Glutamatergic neuron (in vitro differentiated cells): ENCODE measurements around the gene BMP2. TPM values are rescaled to one million over a fixed set of nuclear protein-coding genes. Genes with fewer than 3 reads are reported as not detected.

Experiments
- DNase-seq: peaks from one replicate; pipeline ENCODE4 v3.0.0; 2022
- H3K27ac Mint-ChIP-seq: one replicate; pipeline ENCODE4 v1.8.0; 2020; ENCODE audit warnings: mild to moderate bottlenecking, mixed read lengths, inconsistent platforms; ENCODE audit not compliant: unreplicated experiment
- H3K27me3 Mint-ChIP-seq: one replicate; pipeline ENCODE4 v1.8.0; 2020; ENCODE audit warnings: mild to moderate bottlenecking, moderate library complexity, mixed read lengths, inconsistent platforms; ENCODE audit not compliant: unreplicated experiment
- H3K36me3 Mint-ChIP-seq: one replicate; pipeline ENCODE4 v1.8.0; 2020; ENCODE audit warnings: mild to moderate bottlenecking, mixed read lengths, inconsistent platforms; ENCODE audit not compliant: unreplicated experiment
- H3K4me1 Mint-ChIP-seq: one replicate; pipeline ENCODE4 v1.8.0; 2020; ENCODE audit warnings: mild to moderate bottlenecking, low read depth, mixed read lengths, inconsistent platforms; ENCODE audit not compliant: unreplicated experiment
- H3K4me3 Mint-ChIP-seq: one replicate; pipeline ENCODE4 v1.8.0; 2020; ENCODE audit warnings: mild to moderate bottlenecking, mixed read lengths, inconsistent platforms; ENCODE audit not compliant: unreplicated experiment
- H3K9me3 Mint-ChIP-seq: one replicate; pipeline ENCODE4 v1.8.0; 2020; ENCODE audit warnings: mild to moderate bottlenecking, moderate library complexity, mixed read lengths, inconsistent platforms; ENCODE audit not compliant: unreplicated experiment
- CTCF ChIP-seq: fragments of 200-600 bp; sonication (generic); IDR thresholded peaks from one replicate; pipeline ENCODE4 v1.5.0; 2021; ENCODE audit not compliant: partially characterized antibody, unreplicated experiment
- total RNA-seq: library from RNA; stranded (reverse); fragmentation: NEBNext Ultra II Directional; extraction: Animal tissue kit (Norgen Biotek cat#: 25700); gene quantifications from one replicate; pipeline ENCODE4 v1.2.1, GENCODE V29; 2021; ENCODE audit not compliant: unreplicated experiment

Gene BMP2
- total RNA-seq, 1 donor from 2014 or later: 0.66 TPM

GRCh38 chr20:6739406-6739805 lies 28.1 kb upstream of the BMP2 start:
- no peak for TF ChIP-seq CTCF
- no peak for DNase-seq
- H3K4me1 Mint-ChIP-seq: no peaks in the 10 kb centered on the region
- no peak overlapping the region for H3K4me3 Mint-ChIP-seq
- H3K9me3 Mint-ChIP-seq: no peaks in the 10 kb centered on the region
- H3K36me3 Mint-ChIP-seq: no peaks in the 10 kb centered on the region
- no peak overlapping the region for H3K27ac Mint-ChIP-seq
- no peaks in the 10 kb centered on the region for H3K27me3 Mint-ChIP-seq

- H3K4me1 Mint-ChIP-seq: no peaks in the 10 kb centered on the region
- H3K27ac Mint-ChIP-seq: no peak overlapping the region
- no peaks in the 10 kb centered on the region for H3K36me3 Mint-ChIP-seq
- no peak overlapping the region for H3K4me3 Mint-ChIP-seq
- no peaks in the 10 kb centered on the region for H3K27me3 Mint-ChIP-seq
- H3K9me3 Mint-ChIP-seq: no peaks in the 10 kb centered on the region
- TF ChIP-seq CTCF: no peak
- DNase-seq: no peak
These were observed 27.4 kb upstream of the BMP2 start for GRCh38 chr20:6740096-6740495.

GRCh38 chr20:6744180-6744579 lies 23.3 kb upstream of the BMP2 start:
- no peaks in the 10 kb centered on the region for H3K27me3 Mint-ChIP-seq
- no peaks in the 10 kb centered on the region for H3K36me3 Mint-ChIP-seq
- no peak overlapping the region for H3K27ac Mint-ChIP-seq
- DNase-seq: no peak
- H3K4me3 Mint-ChIP-seq: no peak overlapping the region
- no peaks in the 10 kb centered on the region for H3K4me1 Mint-ChIP-seq
- TF ChIP-seq CTCF: no peak
- no peaks in the 10 kb centered on the region for H3K9me3 Mint-ChIP-seq

- no peak for TF ChIP-seq CTCF
- Mint-ChIP-seq H3K4me3 (no peak overlapping the region), H3K4me1 (no peaks in the 10 kb centered on the region), H3K9me3 (no peaks in the 10 kb centered on the region), H3K27ac (no peak overlapping the region), H3K36me3 (no peaks in the 10 kb centered on the region), H3K27me3 (no peaks in the 10 kb centered on the region)
- DNase-seq: no peak
These were observed 22.7 kb upstream of the BMP2 start for GRCh38 chr20:6744805-6745204.

GRCh38 chr20:6746901-6747609 lies 20.4 kb upstream of the BMP2 start:
- H3K4me3 Mint-ChIP-seq: no peak overlapping the region
- TF ChIP-seq CTCF: no peak
- no peaks in the 10 kb centered on the region for H3K9me3 Mint-ChIP-seq
- H3K4me1 Mint-ChIP-seq: no peaks in the 10 kb centered on the region
- no peaks in the 10 kb centered on the region for H3K36me3 Mint-ChIP-seq
- H3K27me3 Mint-ChIP-seq: no peaks in the 10 kb centered on the region
- no peak overlapping the region for H3K27ac Mint-ChIP-seq
- no peak for DNase-seq
